ENCODE data around the gene PARP12.

Gene PARP12

GRCh38 chr7:140035400-140036223, 27.1 kb downstream of the PARP12 start:
- DNase-seq (ENCODE audit: low read depth): peak; percentile 29

DNA sequence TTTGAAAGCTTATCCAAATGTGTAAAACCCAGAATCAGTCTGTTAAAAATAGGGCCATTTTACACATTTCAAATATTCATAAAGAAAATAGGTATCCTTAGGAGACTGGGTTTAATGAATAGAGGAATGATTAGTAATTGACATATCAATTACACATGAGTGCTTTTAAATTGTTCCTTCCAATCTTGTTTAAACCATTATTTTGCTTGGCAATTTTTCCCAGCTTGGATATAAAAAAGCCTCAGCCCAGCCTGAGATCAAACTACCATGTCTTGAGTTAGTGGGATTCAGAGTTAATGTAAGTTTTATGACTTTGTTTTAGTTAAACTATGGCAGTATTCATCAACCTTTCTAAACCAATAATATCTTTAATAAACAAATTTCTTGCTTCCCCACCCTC, 28.3 kb downstream of the PARP12 start:
- no peak for DNase-seq (ENCODE audit: low read depth)

- no peak for DNase-seq (ENCODE audit: low read depth)
Measured at GRCh38 chr7:140033779-140034363, 28.9 kb downstream of the PARP12 start.

DNA sequence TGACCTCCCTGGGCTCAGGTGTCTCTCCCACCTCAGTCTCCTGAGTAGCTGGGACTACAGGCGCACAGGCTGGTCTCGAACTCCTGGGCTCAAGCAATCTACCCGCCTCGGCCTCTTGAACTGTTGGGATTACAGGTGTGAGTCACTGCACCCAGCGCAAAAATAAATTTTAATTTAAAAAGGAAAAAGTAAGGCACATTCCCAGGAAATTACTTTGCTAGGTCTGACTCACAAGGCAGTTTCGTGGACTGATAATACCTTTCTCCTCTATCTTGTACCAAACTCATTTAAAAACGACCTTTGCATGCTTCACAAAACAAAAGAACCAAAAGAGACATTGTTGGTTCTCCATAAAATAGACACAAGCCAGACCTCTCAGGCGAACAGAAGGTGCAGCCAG, 29.7 kb downstream of the PARP12 start:
- no peak for DNase-seq (ENCODE audit: low read depth)

DNA sequence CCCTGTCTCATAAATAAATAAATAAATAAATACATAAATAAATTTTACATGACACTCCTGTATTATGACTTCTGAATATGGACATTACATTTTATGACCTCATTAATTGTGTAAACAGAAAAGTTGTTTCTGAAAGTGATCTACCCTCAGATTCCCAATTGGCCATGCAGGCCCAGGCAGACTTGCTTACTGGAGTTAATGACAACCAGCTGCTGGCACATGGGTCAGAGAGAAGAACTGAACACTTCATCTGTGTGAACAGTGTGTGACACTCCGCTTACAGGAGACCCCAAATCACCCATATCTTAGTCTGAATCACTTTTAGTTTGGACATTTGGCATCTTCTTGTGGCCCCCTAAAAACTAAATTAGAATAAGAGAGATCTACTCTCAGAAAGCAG, 31.4 kb downstream of the PARP12 start:
- DNase-seq (ENCODE audit: low read depth): peak; percentile 19

DNA sequence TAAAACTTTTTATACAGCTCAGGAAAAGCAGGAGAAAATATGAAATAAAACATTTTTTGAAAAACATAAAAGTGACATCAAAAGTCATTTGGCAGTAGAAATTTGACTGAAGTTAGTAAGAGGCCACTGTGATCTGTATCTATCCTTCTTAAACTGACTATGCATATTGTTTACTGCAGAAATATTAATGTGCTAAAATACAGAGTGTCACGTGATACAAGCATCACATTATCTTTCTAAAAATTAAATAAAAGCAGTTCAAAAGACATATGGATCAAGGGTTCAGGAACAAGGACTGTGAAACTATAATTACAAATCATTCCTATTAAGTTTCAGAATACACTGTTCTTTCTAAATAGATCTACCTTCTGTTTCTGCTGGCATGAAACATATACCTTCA, 33.7 kb downstream of the PARP12 start:
- DNase-seq (ENCODE audit: low read depth): no peak

GRCh38 chr7:140028311-140028710, 34.4 kb downstream of the PARP12 start:
- DNase-seq (ENCODE audit: low read depth): no peak

GRCh38 chr7:140027858-140028257, 34.9 kb downstream of the PARP12 start:
- no peak for DNase-seq (ENCODE audit: low read depth)

DNA sequence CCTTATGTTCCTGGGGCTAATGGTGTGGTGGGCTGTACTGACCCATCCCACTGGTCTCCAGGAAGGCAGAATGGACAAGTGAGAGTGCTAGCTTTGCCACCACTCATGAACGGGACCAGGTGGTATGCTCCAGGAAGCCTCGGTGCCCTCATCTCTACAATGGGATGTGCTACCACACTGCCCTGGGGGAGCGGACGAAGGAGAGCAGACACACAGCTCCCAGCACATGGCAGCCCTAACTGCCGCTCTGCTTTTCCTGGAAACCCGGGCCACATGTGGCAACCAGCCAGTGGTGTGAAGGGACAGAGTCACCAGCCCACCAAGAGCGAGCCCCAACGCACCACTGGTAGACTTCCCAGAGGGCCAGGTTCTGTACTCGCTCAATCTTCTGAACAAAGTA, 35.8 kb downstream of the PARP12 start:
- DNase-seq (ENCODE audit: low read depth): no peak

GRCh38 chr7:140025814-140026433, 36.8 kb downstream of the PARP12 start:
- DNase-seq (ENCODE audit: low read depth): no peak

DNA sequence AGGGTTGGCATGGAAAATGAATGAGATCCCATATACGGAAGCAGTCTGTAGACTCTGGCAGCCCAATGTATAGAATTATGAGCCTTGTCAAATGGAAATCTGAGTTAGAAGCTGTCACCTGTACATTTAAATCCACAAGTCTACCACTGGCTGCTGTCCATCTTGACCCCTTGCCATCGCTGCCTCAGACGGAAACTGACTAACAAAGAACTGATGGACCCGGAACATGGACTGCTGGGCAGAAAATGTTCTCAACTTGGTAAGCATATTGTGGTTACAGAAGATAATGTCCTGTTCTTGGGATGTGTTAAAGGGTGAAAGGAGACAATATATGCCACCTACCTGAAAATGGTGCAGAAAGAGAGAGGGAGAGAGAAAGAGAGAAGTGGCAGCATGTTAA, 37.5 kb downstream of the PARP12 start:
- no peak for DNase-seq (ENCODE audit: low read depth)

GRCh38 chr7:140024585-140024984, 38.2 kb downstream of the PARP12 start:
- DNase-seq (ENCODE audit: low read depth): no peak

DNA sequence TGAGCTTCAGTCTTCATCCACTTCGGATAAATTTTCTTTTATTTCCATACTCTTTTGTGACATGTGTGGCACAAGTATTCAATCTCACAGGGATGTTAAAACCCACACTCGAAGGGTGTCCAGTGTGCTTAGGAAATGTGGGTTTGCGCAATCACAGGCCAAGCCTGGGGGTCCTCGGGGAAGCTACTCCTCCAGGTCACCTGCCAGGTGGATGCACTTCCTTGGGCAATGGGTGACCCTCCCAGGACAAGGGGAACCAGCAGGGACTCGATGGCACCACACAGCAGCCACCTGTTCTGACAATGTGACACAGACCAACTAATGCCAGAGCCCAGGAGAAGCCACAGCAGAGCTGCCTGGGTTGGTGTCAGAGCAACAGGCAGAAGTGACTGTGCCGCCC, 39.0 kb downstream of the PARP12 start:
- no peak for DNase-seq (ENCODE audit: low read depth)

GRCh38 chr7:140022582-140023211, 40.1 kb downstream of the PARP12 start:
- DNase-seq (ENCODE audit: low read depth): no peak

- no peak for DNase-seq (ENCODE audit: low read depth)
Measured at GRCh38 chr7:140021603-140022002, 41.1 kb downstream of the PARP12 start.

GRCh38 chr7:140019606-140020005, 43.1 kb downstream of the PARP12 start:
- no peak for DNase-seq (ENCODE audit: low read depth)

DNA sequence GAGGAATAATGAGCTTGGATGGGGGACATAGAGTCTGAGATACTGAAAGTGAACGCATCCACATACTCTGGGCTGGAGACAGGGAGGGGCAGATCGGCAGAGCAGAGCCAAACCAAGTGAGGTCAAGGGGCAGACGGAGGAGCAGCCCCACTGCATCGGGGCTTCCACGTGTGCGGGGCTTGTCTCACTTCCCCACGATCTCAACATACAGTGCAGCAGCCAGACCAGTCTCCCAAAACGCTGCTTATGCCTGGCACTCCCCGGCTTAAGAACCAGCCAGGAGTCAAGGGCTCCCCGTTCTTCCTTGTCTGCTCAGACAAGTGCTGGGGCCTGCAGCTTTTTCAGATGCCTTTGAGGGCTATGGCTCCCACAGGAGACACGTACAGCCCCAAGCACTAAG, 43.6 kb downstream of the PARP12 start:
- no peak for DNase-seq (ENCODE audit: low read depth)

DNA sequence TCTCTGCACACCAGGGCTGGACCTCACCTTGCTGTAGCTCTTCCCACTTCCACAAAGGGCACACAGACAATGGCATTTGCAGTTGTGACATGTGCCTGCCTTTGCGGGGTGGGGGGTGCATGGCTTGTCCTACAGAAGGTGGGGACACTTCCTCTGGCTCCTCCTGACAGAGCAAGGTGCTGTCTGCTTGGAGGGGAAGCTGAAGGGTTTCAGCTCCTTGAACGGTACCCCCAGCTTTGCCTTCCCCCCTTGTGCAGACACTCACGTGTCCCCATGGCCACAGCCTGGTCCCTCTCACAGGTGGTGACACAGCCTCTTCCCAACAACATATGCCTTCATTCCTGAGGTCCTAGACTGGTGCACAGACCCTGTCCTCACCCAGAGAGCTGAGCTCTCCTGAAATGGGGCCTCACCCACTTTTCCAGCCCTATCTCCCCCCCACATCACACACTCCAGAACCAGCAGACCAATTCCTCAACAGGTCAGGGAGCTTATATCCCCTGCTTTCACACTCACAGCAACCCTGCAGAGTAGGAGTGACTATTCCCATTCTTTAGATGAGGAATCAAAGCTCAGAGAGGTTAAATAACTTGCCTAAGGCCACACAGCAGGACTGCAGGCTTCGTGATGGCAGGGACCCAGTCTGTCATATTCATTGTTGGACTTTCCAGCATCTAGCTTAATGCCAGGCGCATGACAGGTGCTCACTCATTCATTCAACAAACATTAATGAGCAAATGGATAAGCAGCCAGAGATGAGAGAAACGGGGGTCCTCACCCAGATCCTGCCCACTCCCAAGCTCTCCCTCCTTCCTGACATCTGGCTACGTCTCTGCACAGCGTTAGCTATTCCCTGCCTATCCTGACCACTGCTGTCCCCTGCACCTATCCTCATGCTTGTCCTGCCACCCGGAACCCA, 44.4 kb downstream of the PARP12 start:
- DNase-seq (ENCODE audit: low read depth): no peak

GRCh38 chr7:140017543-140017942, 45.2 kb downstream of the PARP12 start:
- DNase-seq (ENCODE audit: low read depth): no peak

DNA sequence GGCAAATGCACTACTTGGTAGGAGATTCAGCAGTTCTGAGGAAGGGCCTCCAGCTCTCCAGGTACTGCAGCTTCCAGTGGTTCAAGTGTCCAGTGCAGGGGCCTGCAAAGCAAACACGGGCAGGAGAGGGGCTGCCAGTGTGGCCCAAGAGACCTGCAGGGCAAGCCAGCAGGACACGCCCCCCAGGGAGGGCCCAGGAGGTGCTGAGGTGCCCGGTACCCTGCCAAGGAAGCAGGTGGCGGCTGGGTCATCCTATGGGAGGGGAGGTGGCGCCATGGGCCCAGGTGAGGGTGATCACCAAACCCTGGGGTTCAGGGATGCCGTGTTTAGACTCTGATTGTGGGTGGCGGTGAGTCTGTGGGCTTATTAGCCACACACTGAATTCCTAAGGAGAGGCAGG, 45.7 kb downstream of the PARP12 start:
- no peak for DNase-seq (ENCODE audit: low read depth)

DNA sequence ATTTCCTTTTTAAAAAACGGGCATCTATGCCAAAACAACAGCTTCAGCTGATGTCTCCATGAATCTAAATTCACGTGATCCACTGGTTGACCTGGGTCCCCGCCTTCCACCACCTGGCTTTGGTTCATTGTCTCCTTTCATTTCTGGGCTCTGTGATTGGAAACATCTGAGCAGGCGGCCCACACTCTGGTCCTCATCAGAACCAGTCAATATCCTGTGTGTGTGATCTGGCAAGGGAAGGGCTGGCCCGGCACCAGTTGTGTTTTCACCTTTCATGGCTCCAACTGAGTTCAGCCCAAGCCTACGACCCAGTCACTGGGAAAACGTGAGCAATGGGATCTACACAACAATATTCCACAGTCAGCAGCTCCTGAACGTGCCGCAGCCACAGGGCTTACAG, 46.2 kb downstream of the PARP12 start:
- DNase-seq (ENCODE audit: low read depth): no peak

GRCh38 chr7:140015471-140015970, 47.2 kb downstream of the PARP12 start:
- DNase-seq (ENCODE audit: low read depth): no peak
